WTC11 (cell line): ENCODE results near the gene AK5.

Source experiments
- ATF6 ChIP-seq: sonication (generic); formaldehyde crosslinking; IDR thresholded peaks from 2 replicates; pipeline ENCODE4 v1.8.1; 2023; ENCODE audit warnings: mild to moderate bottlenecking, missing genetic modification reagents
- ESRRA ChIP-seq: sonication (generic); formaldehyde crosslinking; IDR thresholded peaks from 2 replicates; pipeline ENCODE4 v1.8.1; 2022; ENCODE audit warnings: mild to moderate bottlenecking, missing genetic modification reagents, borderline replicate concordance
- TCF7 ChIP-seq: sonication (generic); formaldehyde crosslinking; IDR thresholded peaks from 2 replicates; pipeline ENCODE4 v1.8.0; 2022; ENCODE audit warnings: mild to moderate bottlenecking, low read depth, missing genetic modification reagents, moderate library complexity
- TEAD4 ChIP-seq: sonication (generic); formaldehyde crosslinking; IDR thresholded peaks from 2 replicates; pipeline ENCODE4 v1.8.0; 2022; ENCODE audit warnings: mild to moderate bottlenecking, missing genetic modification reagents
- TF ChIP-seq, protein P1 (sequence below): fragments of 200-600 bp; IDR thresholded peaks from 2 replicates; pipeline ENCODE4 v1.8.0; 2022; ENCODE audit warnings: antibody characterized with exemption
- TF ChIP-seq, protein P2 (sequence below): sonication (generic); formaldehyde crosslinking; IDR thresholded peaks from 2 replicates; pipeline ENCODE4 v1.8.0; 2022; ENCODE audit warnings: mild to moderate bottlenecking, missing genetic modification reagents
- TF ChIP-seq, protein P3 (sequence below): sonication (generic); formaldehyde crosslinking; IDR thresholded peaks from 2 replicates; pipeline ENCODE4 v1.8.1; 2023; ENCODE audit warnings: mild to moderate bottlenecking, missing genetic modification reagents, borderline replicate concordance

- TF ChIP-seq, protein P1, sequence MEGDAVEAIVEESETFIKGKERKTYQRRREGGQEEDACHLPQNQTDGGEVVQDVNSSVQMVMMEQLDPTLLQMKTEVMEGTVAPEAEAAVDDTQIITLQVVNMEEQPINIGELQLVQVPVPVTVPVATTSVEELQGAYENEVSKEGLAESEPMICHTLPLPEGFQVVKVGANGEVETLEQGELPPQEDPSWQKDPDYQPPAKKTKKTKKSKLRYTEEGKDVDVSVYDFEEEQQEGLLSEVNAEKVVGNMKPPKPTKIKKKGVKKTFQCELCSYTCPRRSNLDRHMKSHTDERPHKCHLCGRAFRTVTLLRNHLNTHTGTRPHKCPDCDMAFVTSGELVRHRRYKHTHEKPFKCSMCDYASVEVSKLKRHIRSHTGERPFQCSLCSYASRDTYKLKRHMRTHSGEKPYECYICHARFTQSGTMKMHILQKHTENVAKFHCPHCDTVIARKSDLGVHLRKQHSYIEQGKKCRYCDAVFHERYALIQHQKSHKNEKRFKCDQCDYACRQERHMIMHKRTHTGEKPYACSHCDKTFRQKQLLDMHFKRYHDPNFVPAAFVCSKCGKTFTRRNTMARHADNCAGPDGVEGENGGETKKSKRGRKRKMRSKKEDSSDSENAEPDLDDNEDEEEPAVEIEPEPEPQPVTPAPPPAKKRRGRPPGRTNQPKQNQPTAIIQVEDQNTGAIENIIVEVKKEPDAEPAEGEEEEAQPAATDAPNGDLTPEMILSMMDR = no peak
- TF ChIP-seq ESRRA (no peak), ATF6 (CRISPR knock-in tag) (no peak), TEAD4 (no peak), TCF7 (CRISPR knock-in tag) (no peak)
- TF ChIP-seq, protein P2, sequence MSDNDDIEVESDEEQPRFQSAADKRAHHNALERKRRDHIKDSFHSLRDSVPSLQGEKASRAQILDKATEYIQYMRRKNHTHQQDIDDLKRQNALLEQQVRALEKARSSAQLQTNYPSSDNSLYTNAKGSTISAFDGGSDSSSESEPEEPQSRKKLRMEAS = no peak
- TF ChIP-seq, protein P3, sequence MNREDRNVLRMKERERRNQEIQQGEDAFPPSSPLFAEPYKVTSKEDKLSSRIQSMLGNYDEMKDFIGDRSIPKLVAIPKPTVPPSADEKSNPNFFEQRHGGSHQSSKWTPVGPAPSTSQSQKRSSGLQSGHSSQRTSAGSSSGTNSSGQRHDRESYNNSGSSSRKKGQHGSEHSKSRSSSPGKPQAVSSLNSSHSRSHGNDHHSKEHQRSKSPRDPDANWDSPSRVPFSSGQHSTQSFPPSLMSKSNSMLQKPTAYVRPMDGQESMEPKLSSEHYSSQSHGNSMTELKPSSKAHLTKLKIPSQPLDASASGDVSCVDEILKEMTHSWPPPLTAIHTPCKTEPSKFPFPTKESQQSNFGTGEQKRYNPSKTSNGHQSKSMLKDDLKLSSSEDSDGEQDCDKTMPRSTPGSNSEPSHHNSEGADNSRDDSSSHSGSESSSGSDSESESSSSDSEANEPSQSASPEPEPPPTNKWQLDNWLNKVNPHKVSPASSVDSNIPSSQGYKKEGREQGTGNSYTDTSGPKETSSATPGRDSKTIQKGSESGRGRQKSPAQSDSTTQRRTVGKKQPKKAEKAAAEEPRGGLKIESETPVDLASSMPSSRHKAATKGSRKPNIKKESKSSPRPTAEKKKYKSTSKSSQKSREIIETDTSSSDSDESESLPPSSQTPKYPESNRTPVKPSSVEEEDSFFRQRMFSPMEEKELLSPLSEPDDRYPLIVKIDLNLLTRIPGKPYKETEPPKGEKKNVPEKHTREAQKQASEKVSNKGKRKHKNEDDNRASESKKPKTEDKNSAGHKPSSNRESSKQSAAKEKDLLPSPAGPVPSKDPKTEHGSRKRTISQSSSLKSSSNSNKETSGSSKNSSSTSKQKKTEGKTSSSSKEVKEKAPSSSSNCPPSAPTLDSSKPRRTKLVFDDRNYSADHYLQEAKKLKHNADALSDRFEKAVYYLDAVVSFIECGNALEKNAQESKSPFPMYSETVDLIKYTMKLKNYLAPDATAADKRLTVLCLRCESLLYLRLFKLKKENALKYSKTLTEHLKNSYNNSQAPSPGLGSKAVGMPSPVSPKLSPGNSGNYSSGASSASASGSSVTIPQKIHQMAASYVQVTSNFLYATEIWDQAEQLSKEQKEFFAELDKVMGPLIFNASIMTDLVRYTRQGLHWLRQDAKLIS (CRISPR knock-in tag) = no peak
Observed at GRCh38 chr1:77608893-77609292, 327.1 kb downstream of the AK5 start.
